ENCODE results near the gene GTF3C2. TPM values are rescaled to one million over a fixed set of nuclear protein-coding genes. Genes with fewer than 3 reads are reported as not detected.

GTF3C2 gene
- total and polyA plus RNA-seq, 2 of the 13 experiments (the other 11 are each of a cell fraction or from before 2014, with no cell fraction given) = 77.5 to 130 TPM

DNA sequence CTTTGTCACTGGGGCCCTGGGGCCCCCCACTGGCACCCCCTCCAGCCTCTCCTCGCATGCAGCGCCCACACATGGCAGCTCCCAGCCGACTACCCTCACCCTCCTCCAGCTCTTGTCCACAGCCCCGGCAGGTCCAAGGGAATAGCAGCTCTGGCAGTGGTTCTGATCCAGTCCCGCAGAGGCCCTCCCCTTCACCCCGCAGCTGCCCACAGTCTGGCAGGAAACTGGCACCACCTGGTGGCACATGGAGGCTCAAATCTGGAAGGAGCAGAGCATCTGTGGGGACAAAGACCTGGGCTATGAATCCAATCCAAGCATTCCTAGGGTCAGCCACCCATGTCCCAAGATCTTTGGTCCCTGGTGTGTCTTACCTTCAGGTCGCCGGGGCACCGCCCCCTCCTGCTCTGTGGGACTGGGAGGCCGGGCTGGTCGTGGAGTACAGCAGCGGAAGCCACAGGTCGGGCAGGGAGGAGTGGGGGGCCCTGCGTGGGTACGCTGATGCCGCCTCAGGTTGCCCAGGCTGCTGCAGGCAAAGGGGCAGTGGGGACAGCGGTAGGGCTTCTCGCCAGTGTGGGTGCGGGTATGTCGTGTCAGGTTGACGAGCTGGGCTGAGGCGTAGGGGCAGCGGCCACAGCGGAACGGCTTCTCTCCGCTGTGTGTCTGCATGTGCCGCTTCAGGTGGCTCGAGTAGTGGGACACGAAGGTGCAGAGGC is 21.7 kb upstream of the GTF3C2 start (continued):
- TF ChIP-seq HNRNPLL (IDR thresholded peaks at IDR 0.05; ENCODE audit: low read depth, low read length, poor library complexity, severe bottlenecking) (peak; percentile 30), SNRNP70 (IDR thresholded peaks at IDR 0.05; ENCODE audit: low read depth, low read length) (no peak), AKAP8 (CRISPR knock-in tag; IDR thresholded peaks at IDR 0.05) (peak; percentile 79), RXRA (CRISPR knock-in tag; IDR thresholded peaks at IDR 0.05) (peak; percentile 12; the same call in 1 of the 2 replicates), NR3C1 (CRISPR knock-in tag; IDR thresholded peaks at IDR 0.05) (no peak), SUZ12 (IDR thresholded peaks at IDR 0.05; ENCODE audit: low read depth, low read length) (no peak), DR1 (CRISPR knock-in tag; IDR thresholded peaks at IDR 0.05) (0 out of 2 replicates have a peak, but pooled peaks have one; percentile 18), GPN1 (CRISPR knock-in tag; IDR thresholded peaks at IDR 0.05; ENCODE audit: borderline replicate concordance) (no peak)
- TF ChIP-seq, protein P1, sequence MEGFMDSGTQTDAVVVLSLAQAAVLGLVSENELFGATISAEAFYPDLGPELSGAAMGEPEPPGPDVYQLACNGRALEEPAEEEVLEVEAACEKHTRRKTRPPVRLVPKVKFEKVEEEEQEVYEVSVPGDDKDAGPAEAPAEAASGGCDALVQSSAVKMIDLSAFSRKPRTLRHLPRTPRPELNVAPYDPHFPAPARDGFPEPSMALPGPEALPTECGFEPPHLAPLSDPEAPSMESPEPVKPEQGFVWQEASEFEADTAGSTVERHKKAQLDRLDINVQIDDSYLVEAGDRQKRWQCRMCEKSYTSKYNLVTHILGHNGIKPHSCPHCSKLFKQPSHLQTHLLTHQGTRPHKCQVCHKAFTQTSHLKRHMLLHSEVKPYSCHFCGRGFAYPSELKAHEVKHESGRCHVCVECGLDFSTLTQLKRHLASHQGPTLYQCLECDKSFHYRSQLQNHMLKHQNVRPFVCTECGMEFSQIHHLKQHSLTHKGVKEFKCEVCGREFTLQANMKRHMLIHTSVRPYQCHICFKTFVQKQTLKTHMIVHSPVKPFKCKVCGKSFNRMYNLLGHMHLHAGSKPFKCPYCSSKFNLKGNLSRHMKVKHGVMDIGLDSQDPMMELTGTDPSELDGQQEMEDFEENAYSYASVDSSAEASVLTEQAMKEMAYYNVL (CRISPR knock-in tag; IDR thresholded peaks at IDR 0.05; ENCODE audit: borderline replicate concordance) = 0 out of 2 replicates have a peak, but pooled peaks have one; percentile 26

DNA sequence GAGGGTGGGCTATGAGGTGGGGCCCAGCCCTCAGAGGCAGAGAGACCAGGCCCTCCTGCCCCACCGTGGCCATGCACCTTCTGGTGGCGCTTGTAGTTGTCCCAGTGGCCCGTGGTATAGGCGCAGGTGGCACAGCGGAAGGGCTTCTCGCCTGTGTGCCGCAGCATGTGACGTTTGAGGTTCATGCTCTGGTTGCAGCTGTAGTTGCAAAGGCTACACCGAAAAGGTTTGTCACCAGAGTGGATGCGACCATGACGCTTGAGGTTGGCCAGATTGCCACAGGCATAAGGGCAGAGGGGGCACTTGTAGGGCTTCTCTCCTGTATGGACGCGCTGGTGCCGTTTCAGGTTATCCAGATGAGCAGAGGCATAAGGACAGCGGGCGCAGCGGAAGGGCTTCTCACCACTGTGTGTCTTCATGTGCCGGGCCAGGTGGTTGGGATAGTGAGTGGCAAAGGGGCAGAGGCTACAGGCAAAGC is 21.1 kb upstream of the GTF3C2 start:
- 96% methylated on average over 18 of the region's 18 CpGs for WGBS (ENCODE audit: low lambda C conversion rate)
- peaks cover 10% of the 10 kb centered on the region for H3K79me2 ChIP-seq (ENCODE audit: insufficient read depth, low read length)
- POLR2A ChIA-PET = interaction anchor here (1.2 to 5.1 kb wide), 4 partner anchors 14 to 118 kb away, joined by 3 to 34 read pairs (median 16); partner anchors contain the start of genes MPV17 and PPM1G
- no peak overlapping the region for H3K4me3 ChIP-seq (replicated peaks in 1 of 3; ENCODE audit: insufficient read depth in 1 of 3, low read depth in 2 of 3, low read length in 3 of 3)
- no peak overlapping the region for H2AFZ ChIP-seq (ENCODE audit: low read length)
- in situ Hi-C loops (cut with HindIII; ENCODE audit: extremely low pct_ligation_motif_present, low pct_unique_long_range_greater_than_20kb) = no loop called here
- CTCF ChIA-PET (ENCODE audit: low intra/inter-chr PET ratio, low total read pairs) = no interaction called here
- ATAC-seq = no peak
- DNase-seq (ENCODE audit: low spot score) = no peak
- FAIRE-seq = no peak
- H3K27me3 ChIP-seq (ENCODE audit: control insufficient read depth in 1 of 2, insufficient read depth in 2 of 2, low read length in 2 of 2) = no peaks in the 10 kb centered on the region
- peaks cover 33% of the 10 kb centered on the region for H3K4me1 ChIP-seq (ENCODE audit: insufficient read depth, low read length)
- no peak overlapping the region for H3K27ac ChIP-seq (ENCODE audit: extremely low read length, insufficient read depth, low read length)
- intact Hi-C loops (cut with micrococcal nuclease; ENCODE audit: unreplicated experiment) = loop anchor here (1.0 to 10.0 kb wide), 2 partner anchors 56 to 123 kb away; no protein-coding TSS in a partner anchor
- BruUV-seq (replicated peaks) = no TSS peak
- H3K9me3 ChIP-seq (ENCODE audit: low read length) = no peaks in the 10 kb centered on the region
- H3K4me2 ChIP-seq (ENCODE audit: low read depth, low read length) = no peak overlapping the region
- H3K36me3 ChIP-seq (replicated peaks in 1 of 2; ENCODE audit: control insufficient read depth in 1 of 2, insufficient read depth in 2 of 2, low read length in 2 of 2) = peaks cover 49 to 72% of the 10 kb centered on the region in 2 experiments
- peaks cover 3% of the 10 kb centered on the region; the same call in 1 of the 2 replicates for H4K20me1 ChIP-seq (ENCODE audit: insufficient read depth, low read length)
- H3K9ac ChIP-seq (ENCODE audit: insufficient read depth, low read depth, low read length) = no peak overlapping the region
- TF ChIP-seq HOXA9 (CRISPR knock-in tag; IDR thresholded peaks at IDR 0.05; ENCODE audit: borderline replicate concordance) (no peak), ZFAT (CRISPR knock-in tag; conservative IDR thresholded peaks at IDR 0.05) (no peak), SYNCRIP (IDR thresholded peaks at IDR 0.05; ENCODE audit: insufficient read depth, low read depth, low read length) (no peak), ZNF776 (CRISPR knock-in tag; IDR thresholded peaks at IDR 0.05) (no peak), ZNF253 (CRISPR knock-in tag; IDR thresholded peaks at IDR 0.05; ENCODE audit: borderline replicate concordance) (no peak), ISX (CRISPR knock-in tag; conservative IDR thresholded peaks at IDR 0.05) (no peak), KLF9 (CRISPR knock-in tag; IDR thresholded peaks at IDR 0.05; ENCODE audit: low read depth) (no peak), ZNF790 (CRISPR knock-in tag; IDR thresholded peaks at IDR 0.05; ENCODE audit: borderline replicate concordance) (0 out of 2 replicates have a peak, but pooled peaks have one; percentile 11), GLI4 (CRISPR knock-in tag; IDR thresholded peaks at IDR 0.05; ENCODE audit: borderline replicate concordance) (no peak), SMAD9 (CRISPR knock-in tag; IDR thresholded peaks at IDR 0.05) (no peak)
- TF ChIP-seq, protein P2, sequence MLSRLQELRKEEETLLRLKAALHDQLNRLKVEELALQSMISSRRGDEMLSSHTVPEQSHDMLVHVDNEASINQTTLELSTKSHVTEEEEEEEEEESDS (CRISPR knock-in tag; IDR thresholded peaks at IDR 0.05; ENCODE audit: borderline replicate concordance) = no peak
